ENCODE results near the gene ANKRD18B. TPM values are rescaled to one million over a fixed set of nuclear protein-coding genes. Genes with fewer than 3 reads are reported as not detected.
"Not testable (repeated sequence)": the region's sequence is repeated elsewhere in the genome, so short reads cannot be mapped to it uniquely, and the experiment has no call there.

Gene ANKRD18B
- total and polyA plus RNA-seq, 2 donors (not counting 1 experiment from before 2014, with no cell fraction given) = not detected

GRCh38 chr9:33480976-33481375 is 43.1 kb upstream of the ANKRD18B start:
- Mint-ChIP-seq H3K27ac (no peak overlapping the region), H3K27me3 (peaks cover 4% of the 10 kb centered on the region), H3K4me3 (no peak overlapping the region), H3K9me3 (ENCODE audit: insufficient read depth) (no peaks in the 10 kb centered on the region), H3K4me1 (no peaks in the 10 kb centered on the region)
- H3K4me1 ChIP-seq (ENCODE audit: control insufficient read depth in 2 of 2, insufficient read depth in 2 of 2, low read length in 2 of 2) = no peaks in the 10 kb centered on the region
- H3K79me2 ChIP-seq (ENCODE audit: control insufficient read depth, insufficient read depth, low read length) = no peaks in the 10 kb centered on the region
- CTCF ChIA-PET = no interaction called here
- no peaks in the 10 kb centered on the region for H3K27me3 ChIP-seq (replicated peaks in 1 of 4; ENCODE audit: control extremely low read depth in 1 of 4, control insufficient read depth in 3 of 4, insufficient read depth in 4 of 4, low read length in 3 of 4)
- ATAC-seq (ENCODE audit: low read depth) (no peak), DNase-seq (no peak)
- intact Hi-C loops (cut with micrococcal nuclease) = no loop called here
- H3K27ac ChIP-seq (ENCODE audit: low read length in 2 of 2) = no peak overlapping the region
- no peaks in the 10 kb centered on the region for H3K36me3 ChIP-seq (replicated peaks in 1 of 2; ENCODE audit: control extremely low read depth in 1 of 2, control insufficient read depth in 1 of 2, extremely low read depth in 1 of 2, insufficient read depth in 2 of 2, low read length in 1 of 2)
- TF ChIP-seq, protein P1, sequence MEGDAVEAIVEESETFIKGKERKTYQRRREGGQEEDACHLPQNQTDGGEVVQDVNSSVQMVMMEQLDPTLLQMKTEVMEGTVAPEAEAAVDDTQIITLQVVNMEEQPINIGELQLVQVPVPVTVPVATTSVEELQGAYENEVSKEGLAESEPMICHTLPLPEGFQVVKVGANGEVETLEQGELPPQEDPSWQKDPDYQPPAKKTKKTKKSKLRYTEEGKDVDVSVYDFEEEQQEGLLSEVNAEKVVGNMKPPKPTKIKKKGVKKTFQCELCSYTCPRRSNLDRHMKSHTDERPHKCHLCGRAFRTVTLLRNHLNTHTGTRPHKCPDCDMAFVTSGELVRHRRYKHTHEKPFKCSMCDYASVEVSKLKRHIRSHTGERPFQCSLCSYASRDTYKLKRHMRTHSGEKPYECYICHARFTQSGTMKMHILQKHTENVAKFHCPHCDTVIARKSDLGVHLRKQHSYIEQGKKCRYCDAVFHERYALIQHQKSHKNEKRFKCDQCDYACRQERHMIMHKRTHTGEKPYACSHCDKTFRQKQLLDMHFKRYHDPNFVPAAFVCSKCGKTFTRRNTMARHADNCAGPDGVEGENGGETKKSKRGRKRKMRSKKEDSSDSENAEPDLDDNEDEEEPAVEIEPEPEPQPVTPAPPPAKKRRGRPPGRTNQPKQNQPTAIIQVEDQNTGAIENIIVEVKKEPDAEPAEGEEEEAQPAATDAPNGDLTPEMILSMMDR (IDR thresholded peaks at IDR 0.05) = no peak
- H3K9ac ChIP-seq (ENCODE audit: low read length) = no peak overlapping the region
- H3K4me2 ChIP-seq (replicated peaks; ENCODE audit: low read depth, low read length, poor library complexity, severe bottlenecking) = no peak overlapping the region
- POLR2A ChIA-PET = interaction anchor here (0.7 kb wide), 1 partner anchor 808 kb away, joined by 5 read pairs; no protein-coding TSS in a partner anchor
- no peaks in the 10 kb centered on the region for H3K9me3 ChIP-seq (ENCODE audit: control extremely low read depth in 1 of 3, control insufficient read depth in 2 of 3, insufficient read depth in 1 of 3, low read length in 2 of 3)
- WGBS (ENCODE audit: insufficient coverage) = 97% methylated on average over 6 of the region's 6 CpGs
- H4K20me1 ChIP-seq (ENCODE audit: control insufficient read depth, insufficient read depth, low read length, poor library complexity, severe bottlenecking) = no peaks in the 10 kb centered on the region
- H3K4me3 ChIP-seq (ENCODE audit: control extremely low read depth in 1 of 5, extremely low read depth in 1 of 5, insufficient read depth in 1 of 5, low read depth in 2 of 5, low read length in 4 of 5) = no peak overlapping the region
- no peak overlapping the region for H2AFZ ChIP-seq (ENCODE audit: insufficient read depth, low read depth, low read length, poor library complexity, severe bottlenecking)

GRCh38 chr9:33485312-33485711 is 38.7 kb upstream of the ANKRD18B start:
- H3K4me1 ChIP-seq (ENCODE audit: control insufficient read depth in 2 of 2, insufficient read depth in 2 of 2, low read length in 2 of 2); H3K36me3 ChIP-seq (replicated peaks in 1 of 2; ENCODE audit: control extremely low read depth in 1 of 2, control insufficient read depth in 1 of 2, extremely low read depth in 1 of 2, insufficient read depth in 2 of 2, low read length in 1 of 2); POLR2A ChIA-PET; H3K27ac ChIP-seq (ENCODE audit: low read length in 2 of 2); H3K9ac ChIP-seq (ENCODE audit: low read length); ATAC-seq (ENCODE audit: low read depth); H3K27me3 ChIP-seq (replicated peaks in 1 of 4; ENCODE audit: control extremely low read depth in 1 of 4, control insufficient read depth in 3 of 4, insufficient read depth in 4 of 4, low read length in 3 of 4); H3K4me2 ChIP-seq (replicated peaks; ENCODE audit: low read depth, low read length, poor library complexity, severe bottlenecking); H3K9me3 Mint-ChIP-seq (ENCODE audit: insufficient read depth); CTCF ChIA-PET; H3K4me1 Mint-ChIP-seq; H3K9me3 ChIP-seq (ENCODE audit: control extremely low read depth in 1 of 3, control insufficient read depth in 2 of 3, insufficient read depth in 1 of 3, low read length in 2 of 3); H3K27ac Mint-ChIP-seq; H3K4me3 ChIP-seq (ENCODE audit: control extremely low read depth in 1 of 5, extremely low read depth in 1 of 5, insufficient read depth in 1 of 5, low read depth in 2 of 5, low read length in 4 of 5); H3K27me3 Mint-ChIP-seq; H2AFZ ChIP-seq (ENCODE audit: insufficient read depth, low read depth, low read length, poor library complexity, severe bottlenecking); intact Hi-C loops (cut with micrococcal nuclease); H4K20me1 ChIP-seq (ENCODE audit: control insufficient read depth, insufficient read depth, low read length, poor library complexity, severe bottlenecking); H3K4me3 Mint-ChIP-seq; DNase-seq; H3K79me2 ChIP-seq (ENCODE audit: control insufficient read depth, insufficient read depth, low read length): not testable (repeated sequence)

Data from B cell (primary cell).